Esophagus squamous epithelium (tissue), 5 donors: ENCODE measurements around the gene MYH8. TPM values are rescaled to one million over a fixed set of nuclear protein-coding genes. Genes with fewer than 3 reads are reported as not detected.

Experiments
- DNase-seq: peaks from one replicate; lab custom pipeline; 2025; lab: John Stamatoyannopoulos, UW
- H3K27ac ChIP-seq, 4 donors: fragments of 200-600 bp; sonication (generic); one replicate each; pipeline ENCODE4 v1.5.1; 2016 to 2019; ENCODE audit warnings: mild to moderate bottlenecking in 1 of 4
- H3K27me3 ChIP-seq, 4 donors: fragments of 200-600 bp; sonication (generic); 1 replicate in 3 of 4; 2 replicates in 1 of 4; pipeline versions ENCODE4 v1.5.1 to v1.6.0; 2017 to 2021; ENCODE audit warnings: antibody characterized with exemption in 1 of 4
- H3K36me3 ChIP-seq, 3 donors: fragments of 200-600 bp; sonication (generic); one replicate each; pipeline ENCODE4 v1.5.1; 2016 to 2019
- H3K4me1 ChIP-seq, 3 donors: fragments of 200-600 bp; sonication (generic); one replicate each; pipeline ENCODE4 v1.5.1; 2017 to 2019
- H3K4me3 ChIP-seq, 4 donors: fragments of 200-600 bp; sonication (generic); 1 replicate in 3 of 4; 2 replicates in 1 of 4; pipeline ENCODE4 v1.5.1; 2016 to 2019; ENCODE audit warnings: mild to moderate bottlenecking in 2 of 4, moderate library complexity in 1 of 4
- H3K9me3 ChIP-seq, 3 donors: fragments of 200-600 bp; sonication (generic); one replicate each; pipeline ENCODE4 v1.5.1; 2016 to 2019
- POLR2A ChIP-seq, 4 donors: fragments of 450-650 bp; IDR thresholded peaks; one replicate each; pipeline ENCODE4 v1.6.1; 2017; ENCODE audit warnings: antibody characterized with exemption in 4 of 4, mild to moderate bottlenecking in 4 of 4, moderate library complexity in 3 of 4
- WGBS, 2 donors: methylation state at CpG; one replicate each; pipeline ENCODE4 v1.1.5; 2018; 5-methylcytosine and 5-hydroxymethylcytosine counted together
- intact Hi-C: fragments of 100-400 bp; cut with DNase I; formaldehyde crosslinking; loops from one replicate; pipeline ENCODE4 v1.15.0; 2022
- total RNA-seq, 4 donors: library from RNA; depleted of rRNA; stranded (reverse); fragments of >200 nt; gene quantifications; one replicate each; pipeline ENCODE4 v1.1.0, GENCODE V29; 2016
- TF ChIP-seq, protein P1 (sequence below), 6 experiments: fragments of 450-650 bp in 4 of 6; fragments of 200-600 bp in 2 of 6; sonication (generic) in 2 of 6; IDR thresholded peaks; one replicate each; pipeline ENCODE4 v1.5.1; 2016 to 2019; ENCODE audit warnings: antibody characterized with exemption in 6 of 6, mild to moderate bottlenecking in 4 of 6, moderate library complexity in 4 of 6
- donor health status: DM: yes; HTN: yes; CAD: no.

Gene MYH8
- total RNA-seq, 4 donors from 2014 or later: not detected

DNA sequence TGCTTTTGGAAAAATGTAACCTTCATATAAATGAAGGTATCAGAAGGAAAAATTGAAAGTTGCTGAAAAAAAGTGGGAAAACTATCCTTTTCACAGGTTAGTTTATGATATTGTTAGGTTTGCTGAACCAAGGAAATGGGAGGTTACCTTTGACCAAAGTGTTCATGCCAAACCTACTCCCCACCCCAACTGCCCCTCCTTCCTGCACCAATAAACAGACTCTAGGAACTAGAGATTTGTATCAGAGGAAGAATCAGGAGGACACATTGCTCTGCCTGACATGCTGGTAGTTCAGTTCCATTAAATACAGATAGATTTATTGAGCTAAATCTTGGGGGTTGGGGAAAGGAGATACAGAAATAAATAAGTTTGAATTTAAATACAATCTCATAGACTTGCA is 18.2 kb downstream of the MYH8 start:
- Histone ChIP-seq H3K27me3 (no peaks in the 10 kb centered on the region), H3K4me1 (no peaks in the 10 kb centered on the region), H3K4me3 (no peak overlapping the region), H3K27ac (no peak overlapping the region), H3K9me3 (no peaks in the 10 kb centered on the region), H3K36me3 (no peaks in the 10 kb centered on the region)
- DNase-seq: no peak
- intact Hi-C loops: no loop called here
- TF ChIP-seq, protein P1, sequence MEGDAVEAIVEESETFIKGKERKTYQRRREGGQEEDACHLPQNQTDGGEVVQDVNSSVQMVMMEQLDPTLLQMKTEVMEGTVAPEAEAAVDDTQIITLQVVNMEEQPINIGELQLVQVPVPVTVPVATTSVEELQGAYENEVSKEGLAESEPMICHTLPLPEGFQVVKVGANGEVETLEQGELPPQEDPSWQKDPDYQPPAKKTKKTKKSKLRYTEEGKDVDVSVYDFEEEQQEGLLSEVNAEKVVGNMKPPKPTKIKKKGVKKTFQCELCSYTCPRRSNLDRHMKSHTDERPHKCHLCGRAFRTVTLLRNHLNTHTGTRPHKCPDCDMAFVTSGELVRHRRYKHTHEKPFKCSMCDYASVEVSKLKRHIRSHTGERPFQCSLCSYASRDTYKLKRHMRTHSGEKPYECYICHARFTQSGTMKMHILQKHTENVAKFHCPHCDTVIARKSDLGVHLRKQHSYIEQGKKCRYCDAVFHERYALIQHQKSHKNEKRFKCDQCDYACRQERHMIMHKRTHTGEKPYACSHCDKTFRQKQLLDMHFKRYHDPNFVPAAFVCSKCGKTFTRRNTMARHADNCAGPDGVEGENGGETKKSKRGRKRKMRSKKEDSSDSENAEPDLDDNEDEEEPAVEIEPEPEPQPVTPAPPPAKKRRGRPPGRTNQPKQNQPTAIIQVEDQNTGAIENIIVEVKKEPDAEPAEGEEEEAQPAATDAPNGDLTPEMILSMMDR (IDR thresholded peaks at IDR 0.05): no peak
- TF ChIP-seq POLR2A (IDR thresholded peaks at IDR 0.05): no peak

DNA sequence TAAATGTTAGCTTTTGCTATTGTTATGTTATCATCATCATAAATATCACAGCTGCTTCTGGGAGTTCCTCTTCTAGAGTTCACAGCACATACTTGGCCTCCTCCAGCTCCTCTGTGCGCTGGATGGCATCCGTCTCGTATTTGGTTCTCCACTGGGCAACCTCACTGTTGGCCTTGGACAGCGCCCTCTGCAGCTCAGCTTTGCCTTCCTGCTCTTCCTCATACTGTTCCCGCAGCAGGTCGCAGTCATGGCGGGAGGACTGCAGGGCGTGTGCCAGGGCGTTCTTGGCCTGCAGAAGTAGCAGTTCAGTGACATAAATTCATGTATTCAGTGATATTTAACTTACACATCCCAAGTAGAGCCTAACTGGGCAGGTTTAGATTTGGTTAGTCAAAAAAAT is 23.4 kb downstream of the MYH8 start:
- no peak for DNase-seq
- no peaks in the 10 kb centered on the region for H3K36me3 ChIP-seq
- H3K4me1 ChIP-seq: no peaks in the 10 kb centered on the region
- H3K4me3 ChIP-seq: no peak overlapping the region
- intact Hi-C loops: no loop called here
- TF ChIP-seq, protein P1 (IDR thresholded peaks at IDR 0.05): no peak
- no peak for TF ChIP-seq POLR2A (IDR thresholded peaks at IDR 0.05)
- H3K27me3 ChIP-seq: no peaks in the 10 kb centered on the region
- 73 to 83% methylated on average over 7 of the region's 9 CpGs for WGBS, 2 donors
- no peaks in the 10 kb centered on the region for H3K9me3 ChIP-seq
- no peak overlapping the region for H3K27ac ChIP-seq

DNA sequence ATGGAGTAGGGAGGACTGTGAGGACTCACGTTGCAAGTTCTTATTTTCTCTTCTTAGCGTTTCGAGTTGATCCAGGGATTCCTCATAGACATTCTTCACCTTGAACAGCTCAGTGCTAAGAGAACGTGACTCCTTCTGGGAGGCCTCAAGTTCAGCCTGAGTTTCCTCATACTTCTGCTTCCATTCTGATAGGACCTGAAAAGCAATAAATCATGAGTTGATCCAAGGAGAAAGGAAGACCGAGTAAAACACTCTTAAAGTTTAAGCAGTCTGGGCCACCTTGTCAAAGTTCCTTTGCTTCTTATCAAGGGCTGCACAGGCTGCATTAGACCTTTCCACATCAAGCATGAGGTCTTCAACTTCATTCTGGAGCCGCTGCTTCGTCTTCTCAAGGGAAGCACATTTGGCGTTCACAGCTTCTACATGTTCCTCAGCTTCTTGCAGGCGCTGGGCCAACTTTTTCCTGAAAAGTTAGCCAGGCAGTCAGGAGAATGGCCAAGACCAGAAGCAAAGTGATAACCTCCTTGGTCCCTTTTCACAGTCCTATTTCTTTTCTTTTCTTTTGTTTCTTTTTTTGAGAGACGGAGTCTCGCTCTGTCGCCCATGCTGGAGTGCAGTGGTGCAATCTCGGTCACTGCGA is 25.1 kb downstream of the MYH8 start:
- Histone ChIP-seq H3K9me3 (no peaks in the 10 kb centered on the region), H3K36me3 (no peaks in the 10 kb centered on the region), H3K4me3 (no peak overlapping the region), H3K4me1 (no peaks in the 10 kb centered on the region), H3K27me3 (no peaks in the 10 kb centered on the region), H3K27ac (no peak overlapping the region)
- no peak for DNase-seq
- intact Hi-C loops: no loop called here
- WGBS, 2 donors: 72 to 74% methylated on average over 14 of the region's 14 CpGs
- TF ChIP-seq POLR2A (IDR thresholded peaks at IDR 0.05): no peak
- TF ChIP-seq, protein P1 (IDR thresholded peaks at IDR 0.05): no peak

DNA sequence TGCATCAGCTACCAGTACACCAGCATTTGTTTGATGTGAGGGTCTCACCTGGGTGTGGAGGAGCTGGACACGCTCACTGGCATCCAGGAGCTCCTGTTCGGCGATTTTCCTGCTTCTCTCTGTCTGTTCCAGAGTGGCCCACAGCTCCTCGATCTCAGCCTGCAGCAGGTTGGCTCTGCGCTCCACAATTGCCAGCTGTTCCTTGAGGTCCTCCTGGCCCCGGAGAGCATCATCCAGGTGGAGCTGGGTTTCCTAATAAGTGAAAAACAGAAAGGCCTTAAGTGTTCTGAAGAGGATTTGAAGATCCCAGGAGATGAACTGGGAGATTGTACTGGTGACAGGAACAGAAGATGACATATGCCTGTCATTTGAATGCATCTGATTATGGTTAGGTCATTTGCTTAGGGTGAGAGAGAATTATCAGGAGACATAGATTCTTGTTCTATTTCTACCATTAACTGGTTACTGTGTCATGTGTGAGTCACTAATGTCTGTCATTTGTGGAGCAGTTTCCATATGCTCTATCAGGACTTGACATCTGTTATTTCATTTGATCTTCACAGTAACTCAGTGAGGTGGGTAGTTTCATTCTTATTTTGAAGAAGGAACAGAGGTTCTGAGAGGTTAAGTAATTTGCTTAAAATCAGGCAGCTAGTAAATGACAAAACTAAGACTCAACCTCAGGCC is 27.4 kb downstream of the MYH8 start:
- H3K4me1 ChIP-seq: no peaks in the 10 kb centered on the region
- TF ChIP-seq POLR2A (IDR thresholded peaks at IDR 0.05): no peak
- TF ChIP-seq, protein P1 (IDR thresholded peaks at IDR 0.05): no peak
- DNase-seq: no peak
- H3K27ac ChIP-seq: no peak overlapping the region
- WGBS, 2 donors: 61 to 69% methylated on average over 3 to 6 of the region's 6 CpGs
- no peak overlapping the region for H3K4me3 ChIP-seq
- intact Hi-C loops: no loop called here
- H3K27me3 ChIP-seq: peaks cover 0 to 12% (median 0%) of the 10 kb centered on the region in 4 donors
- H3K9me3 ChIP-seq: no peaks in the 10 kb centered on the region
- no peaks in the 10 kb centered on the region for H3K36me3 ChIP-seq

DNA sequence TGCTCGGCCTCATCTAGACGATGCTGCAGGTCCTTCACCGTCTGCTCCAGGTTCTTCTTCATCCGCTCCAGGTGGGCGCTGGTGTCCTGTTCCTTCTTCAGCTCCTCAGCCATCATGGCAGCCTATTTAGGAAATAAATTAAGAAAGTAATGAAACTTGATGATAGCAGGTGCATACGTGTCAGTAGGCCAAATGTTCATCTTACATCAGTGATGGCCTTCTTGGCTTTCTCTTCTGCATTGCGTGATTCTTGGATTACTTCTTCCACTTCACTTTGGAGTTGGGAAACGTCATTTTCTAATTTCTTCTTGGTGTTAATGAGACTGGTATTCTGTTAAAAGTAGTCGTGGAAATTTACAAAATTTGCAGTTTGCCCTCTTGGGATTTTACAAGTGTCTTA is 28.9 kb downstream of the MYH8 start:
- no peaks in the 10 kb centered on the region for H3K4me1 ChIP-seq
- intact Hi-C loops: no loop called here
- DNase-seq: no peak
- no peaks in the 10 kb centered on the region for H3K9me3 ChIP-seq
- H3K27me3 ChIP-seq: peaks cover 0 to 12% (median 0%) of the 10 kb centered on the region in 4 donors
- WGBS, 2 donors: 76 to 81% methylated on average over 9 of the region's 9 CpGs
- H3K27ac ChIP-seq: no peak overlapping the region
- no peak for TF ChIP-seq POLR2A (IDR thresholded peaks at IDR 0.05)
- TF ChIP-seq, protein P1 (IDR thresholded peaks at IDR 0.05): no peak
- H3K4me3 ChIP-seq: no peak overlapping the region
- no peaks in the 10 kb centered on the region for H3K36me3 ChIP-seq
